Measurements from ENCODE around the gene TBATA.

The TBATA gene, protein sequence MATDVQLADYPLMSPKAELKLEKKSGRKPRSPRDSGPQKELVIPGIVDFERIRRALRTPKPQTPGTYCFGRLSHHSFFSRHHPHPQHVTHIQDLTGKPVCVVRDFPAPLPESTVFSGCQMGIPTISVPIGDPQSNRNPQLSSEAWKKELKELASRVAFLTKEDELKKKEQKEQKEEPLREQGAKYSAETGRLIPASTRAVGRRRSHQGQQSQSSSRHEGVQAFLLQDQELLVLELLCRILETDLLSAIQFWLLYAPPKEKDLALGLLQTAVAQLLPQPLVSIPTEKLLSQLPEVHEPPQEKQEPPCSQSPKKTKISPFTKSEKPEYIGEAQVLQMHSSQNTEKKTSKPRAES

DNA sequence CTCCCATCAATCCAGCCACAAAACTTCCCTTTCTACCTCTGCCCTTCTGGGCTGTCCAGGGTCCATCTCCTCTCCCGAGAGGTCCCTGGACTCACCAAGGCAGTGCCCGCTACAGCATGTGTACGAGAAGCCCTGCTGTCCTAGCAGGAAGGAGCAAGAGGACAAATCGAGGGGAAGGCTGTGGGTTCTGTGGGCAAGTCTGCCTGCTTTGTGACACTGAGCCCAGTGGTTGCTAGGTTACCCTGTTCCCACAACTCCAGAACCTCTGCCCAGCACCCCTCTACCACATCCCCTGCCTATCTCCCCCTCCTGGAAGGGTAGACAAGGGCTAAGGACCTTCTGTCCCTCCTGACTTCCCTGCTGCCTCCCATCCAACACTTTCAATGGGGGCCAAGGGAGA lies at the start of gene TBATA:
TSS of gene TBATA (minus strand) at position 188 of the 400 bp plus-strand sequence. CDS start 1,998 bp downstream, outside the sequence.
- no peak for DNase-seq (ENCODE audit: low spot score in 2 of 2)
- Mint-ChIP-seq H3K4me3 (no peak within 1 kb of the TSS), H3K27ac (ENCODE audit: low read depth) (no peak within 1 kb of the TSS), H3K27me3 (no peaks in the 10 kb centered on the region), H3K9me3 (no peaks in the 10 kb centered on the region), H3K4me1 (no peaks in the 10 kb centered on the region), H3K36me3 (ENCODE audit: insufficient read depth) (no peaks in the 10 kb centered on the region)
- no peak for ATAC-seq (replicated peaks; ENCODE audit: extremely low read depth, poor library complexity, severe bottlenecking)

DNA sequence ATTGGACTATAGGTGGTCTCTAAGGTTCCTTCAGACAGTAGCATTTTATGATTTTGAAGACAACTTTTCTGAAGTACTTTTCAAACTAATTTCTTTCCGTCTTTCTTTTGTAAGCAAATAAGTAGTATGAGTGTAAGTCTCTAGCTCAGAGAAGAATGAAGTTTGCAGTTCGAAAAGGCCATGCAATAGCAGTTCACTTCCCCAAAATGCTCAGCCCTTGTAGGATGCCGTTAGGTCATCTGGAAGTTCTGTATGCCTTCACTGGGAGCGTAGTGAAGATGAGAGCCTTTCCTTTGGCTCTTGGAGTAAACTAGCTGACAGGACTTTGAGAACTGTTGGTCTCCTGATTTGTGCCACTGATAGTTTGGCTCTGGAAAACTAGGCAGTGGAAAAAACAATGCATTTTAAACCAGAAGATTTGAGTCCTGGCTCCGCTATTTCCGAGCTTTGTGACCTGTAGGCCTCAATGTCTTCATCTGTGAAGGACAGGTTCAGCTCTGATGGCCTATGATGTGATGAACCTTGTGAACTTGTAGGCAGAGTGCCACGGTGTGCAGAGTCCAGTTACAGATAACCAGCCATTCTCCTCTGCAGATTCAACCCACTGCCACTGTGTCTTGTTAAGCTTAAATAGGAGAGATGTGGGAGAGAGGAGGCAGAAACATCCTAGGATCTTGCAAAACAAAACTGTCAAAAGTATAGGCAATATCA lies 49.4 kb upstream of the TBATA start:
- Mint-ChIP-seq H3K9me3 (no peaks in the 10 kb centered on the region), H3K4me3 (no peak overlapping the region), H3K36me3 (ENCODE audit: insufficient read depth) (peaks cover 16% of the 10 kb centered on the region), H3K27me3 (no peaks in the 10 kb centered on the region), H3K4me1 (peaks cover 33% of the 10 kb centered on the region), H3K27ac (ENCODE audit: low read depth) (no peak overlapping the region)
- ATAC-seq (replicated peaks; ENCODE audit: extremely low read depth, poor library complexity, severe bottlenecking) (no peak), DNase-seq (ENCODE audit: low spot score in 2 of 2) (no peak)

GRCh38 chr10:70834021-70834420 lies 48.8 kb upstream of the TBATA start:
- Mint-ChIP-seq H3K27me3 (no peaks in the 10 kb centered on the region), H3K27ac (ENCODE audit: low read depth) (no peak overlapping the region), H3K9me3 (no peaks in the 10 kb centered on the region), H3K4me3 (no peak overlapping the region), H3K4me1 (peaks cover 33% of the 10 kb centered on the region), H3K36me3 (ENCODE audit: insufficient read depth) (peaks cover 16% of the 10 kb centered on the region)
- ATAC-seq (replicated peaks; ENCODE audit: extremely low read depth, poor library complexity, severe bottlenecking) (no peak), DNase-seq (ENCODE audit: low spot score in 2 of 2) (no peak)

DNA sequence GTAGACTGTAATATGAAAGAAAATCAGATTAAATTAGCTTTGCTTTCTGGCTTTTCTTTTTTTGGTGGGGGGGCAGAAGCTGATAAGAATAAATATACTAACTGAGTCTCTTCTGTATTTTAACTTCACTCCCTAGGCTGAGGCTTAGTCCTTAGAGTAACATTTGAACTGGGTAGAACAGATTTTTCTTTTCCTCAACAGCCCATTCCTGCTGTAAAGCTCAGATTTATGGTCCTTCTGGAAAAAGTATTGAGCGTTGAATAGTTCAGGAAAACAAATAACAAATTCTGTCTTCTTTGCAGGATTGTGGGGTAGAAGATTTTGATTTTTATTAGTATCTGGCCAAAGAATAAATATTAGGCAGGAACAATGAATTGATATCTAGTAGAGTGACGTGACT lies 48.4 kb upstream of the TBATA start:
- Mint-ChIP-seq H3K27ac (ENCODE audit: low read depth) (no peak overlapping the region), H3K4me3 (no peak overlapping the region), H3K9me3 (no peaks in the 10 kb centered on the region), H3K36me3 (ENCODE audit: insufficient read depth) (peaks cover 16% of the 10 kb centered on the region), H3K4me1 (peaks cover 32% of the 10 kb centered on the region), H3K27me3 (no peaks in the 10 kb centered on the region)
- no peak for ATAC-seq (replicated peaks; ENCODE audit: extremely low read depth, poor library complexity, severe bottlenecking)
- no peak for DNase-seq (ENCODE audit: low spot score in 2 of 2)

GRCh38 chr10:70832852-70833528 lies 47.8 kb upstream of the TBATA start:
- Mint-ChIP-seq H3K36me3 (ENCODE audit: insufficient read depth) (peaks cover 12% of the 10 kb centered on the region), H3K27ac (ENCODE audit: low read depth) (no peak overlapping the region)
- no peak for ATAC-seq (replicated peaks; ENCODE audit: extremely low read depth, poor library complexity, severe bottlenecking)

DNA sequence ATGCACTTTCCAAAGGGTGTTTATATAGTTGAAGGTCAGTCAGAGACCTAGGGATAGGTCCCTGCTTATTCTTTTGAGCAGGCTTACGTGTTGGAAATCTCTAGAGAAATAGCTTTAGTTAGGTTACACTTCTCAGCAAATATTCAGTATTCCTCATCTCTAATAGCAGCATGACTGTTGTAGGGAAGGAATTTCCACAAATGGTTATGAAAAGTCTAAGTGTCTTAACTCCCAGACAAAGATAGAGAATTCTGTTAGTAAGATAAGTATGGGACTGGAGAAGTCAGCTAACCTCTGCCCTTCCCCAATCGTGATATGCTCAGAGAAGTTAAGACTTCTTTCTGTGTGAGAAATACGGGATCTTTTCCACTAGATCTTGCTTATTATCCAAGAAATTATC lies 47.0 kb upstream of the TBATA start:
- peaks cover 10% of the 10 kb centered on the region for H3K36me3 Mint-ChIP-seq (ENCODE audit: insufficient read depth)
- no peaks in the 10 kb centered on the region for H3K27me3 Mint-ChIP-seq
- DNase-seq (ENCODE audit: low spot score in 2 of 2): no peak
- no peak for ATAC-seq (replicated peaks; ENCODE audit: extremely low read depth, poor library complexity, severe bottlenecking)
- peaks cover 32% of the 10 kb centered on the region for H3K4me1 Mint-ChIP-seq
- H3K9me3 Mint-ChIP-seq: no peaks in the 10 kb centered on the region
- no peak overlapping the region for H3K27ac Mint-ChIP-seq (ENCODE audit: low read depth)
- H3K4me3 Mint-ChIP-seq: no peak overlapping the region

More at GRCh38 chr10:70832852-70833528, 47.8 kb upstream of the TBATA start:
- Mint-ChIP-seq H3K4me3 (no peak overlapping the region), H3K4me1 (peaks cover 26% of the 10 kb centered on the region), H3K9me3 (no peaks in the 10 kb centered on the region), H3K27me3 (no peaks in the 10 kb centered on the region)
- DNase-seq (ENCODE audit: low spot score in 2 of 2): no peak

DNA sequence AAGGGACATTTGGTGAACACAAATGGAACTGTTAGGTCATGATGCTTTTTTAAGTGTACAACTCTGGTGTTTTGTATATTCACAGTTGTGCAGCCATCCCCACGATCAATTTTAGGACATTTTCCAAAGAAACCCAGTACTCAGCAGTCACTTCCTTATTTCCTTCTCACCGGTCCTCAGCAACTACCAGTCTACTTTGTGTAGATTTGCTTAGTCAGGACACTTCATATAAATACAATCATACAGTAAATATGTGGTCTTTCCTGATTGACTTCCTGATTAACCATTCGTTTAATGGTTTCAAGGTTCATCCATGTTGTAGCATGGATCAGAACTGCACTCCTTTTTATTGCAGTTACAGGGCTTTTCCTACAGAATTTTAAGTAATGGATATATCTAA lies 45.0 kb upstream of the TBATA start:
- no peak overlapping the region for H3K4me3 Mint-ChIP-seq
- H3K27ac Mint-ChIP-seq (ENCODE audit: low read depth): no peak overlapping the region
- H3K4me1 Mint-ChIP-seq: peaks cover 45% of the 10 kb centered on the region
- H3K27me3 Mint-ChIP-seq: no peaks in the 10 kb centered on the region
- no peak for ATAC-seq (replicated peaks; ENCODE audit: extremely low read depth, poor library complexity, severe bottlenecking)
- no peak for DNase-seq (ENCODE audit: low spot score in 2 of 2)
- no peaks in the 10 kb centered on the region for H3K9me3 Mint-ChIP-seq
- peaks cover 12% of the 10 kb centered on the region for H3K36me3 Mint-ChIP-seq (ENCODE audit: insufficient read depth)

DNA sequence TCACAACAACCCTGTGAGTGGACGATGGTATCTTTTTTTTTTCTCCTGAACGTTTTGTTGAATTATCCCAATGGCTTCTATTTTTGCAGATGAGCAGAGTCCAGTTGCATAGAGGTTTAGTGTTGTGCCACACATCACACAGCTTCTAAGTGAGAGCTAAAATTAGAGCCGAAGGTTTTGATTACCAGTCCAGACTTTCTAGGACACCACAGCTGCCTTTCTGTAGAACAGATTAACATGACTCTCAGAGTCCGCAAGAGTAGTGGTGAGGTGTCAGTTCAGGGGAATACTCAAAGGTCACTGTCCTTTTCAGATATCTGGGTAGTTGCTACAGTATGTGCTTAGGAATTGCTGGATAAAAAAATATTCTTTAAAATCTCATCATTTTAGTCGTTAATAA lies 44.4 kb upstream of the TBATA start:
- Mint-ChIP-seq H3K4me1 (peaks cover 45% of the 10 kb centered on the region), H3K9me3 (no peaks in the 10 kb centered on the region), H3K36me3 (ENCODE audit: insufficient read depth) (peaks cover 16% of the 10 kb centered on the region), H3K27ac (ENCODE audit: low read depth) (no peak overlapping the region), H3K4me3 (no peak overlapping the region), H3K27me3 (no peaks in the 10 kb centered on the region)
- no peak for ATAC-seq (replicated peaks; ENCODE audit: extremely low read depth, poor library complexity, severe bottlenecking)
- no peak for DNase-seq (ENCODE audit: low spot score in 2 of 2)

GRCh38 chr10:70828923-70829322 lies 43.7 kb upstream of the TBATA start:
- ATAC-seq (replicated peaks; ENCODE audit: extremely low read depth, poor library complexity, severe bottlenecking) (no peak), DNase-seq (ENCODE audit: low spot score in 2 of 2) (no peak)
- Mint-ChIP-seq H3K36me3 (ENCODE audit: insufficient read depth) (peaks cover 17% of the 10 kb centered on the region), H3K4me1 (peaks cover 43% of the 10 kb centered on the region), H3K9me3 (no peaks in the 10 kb centered on the region), H3K27ac (ENCODE audit: low read depth) (no peak overlapping the region), H3K27me3 (no peaks in the 10 kb centered on the region), H3K4me3 (no peak overlapping the region)

DNA sequence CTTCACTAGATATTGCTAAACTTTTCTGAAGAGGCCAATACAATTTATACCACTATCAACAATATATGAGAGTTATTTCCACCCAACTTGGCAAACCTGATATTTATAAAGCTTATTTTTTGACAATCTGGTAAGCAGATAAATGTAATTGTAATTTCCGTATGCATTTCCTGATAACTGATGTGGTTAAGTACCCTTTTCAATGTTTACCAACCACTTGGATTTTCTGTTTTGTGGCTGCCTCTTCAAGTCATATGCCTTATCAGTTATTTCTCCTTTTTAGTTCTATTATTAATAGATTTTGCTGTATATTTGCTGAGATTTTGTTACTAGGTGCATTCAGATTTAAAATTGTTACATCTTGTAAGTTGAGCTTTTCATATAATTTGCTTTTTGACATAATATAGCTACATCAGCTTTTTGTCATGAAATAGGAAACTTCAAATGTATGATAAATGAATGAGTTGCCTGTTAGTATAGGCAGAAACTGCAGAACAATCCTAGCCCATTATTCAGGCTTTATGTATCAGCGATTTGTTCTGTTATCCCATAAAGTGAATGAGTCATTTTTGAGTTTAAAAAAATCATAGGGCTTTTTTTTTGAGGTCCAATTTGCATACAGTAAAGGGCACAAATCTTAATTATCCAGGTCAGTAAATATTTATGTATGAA lies 42.0 kb upstream of the TBATA start:
- no peaks in the 10 kb centered on the region for H3K9me3 Mint-ChIP-seq
- H3K36me3 Mint-ChIP-seq (ENCODE audit: insufficient read depth): peaks cover 17% of the 10 kb centered on the region
- H3K4me1 Mint-ChIP-seq: peaks cover 32% of the 10 kb centered on the region
- H3K4me3 Mint-ChIP-seq: no peak overlapping the region
- no peaks in the 10 kb centered on the region for H3K27me3 Mint-ChIP-seq
- no peak overlapping the region for H3K27ac Mint-ChIP-seq (ENCODE audit: low read depth)
- ATAC-seq (replicated peaks; ENCODE audit: extremely low read depth, poor library complexity, severe bottlenecking) (no peak), DNase-seq (ENCODE audit: low spot score in 2 of 2) (no peak)

DNA sequence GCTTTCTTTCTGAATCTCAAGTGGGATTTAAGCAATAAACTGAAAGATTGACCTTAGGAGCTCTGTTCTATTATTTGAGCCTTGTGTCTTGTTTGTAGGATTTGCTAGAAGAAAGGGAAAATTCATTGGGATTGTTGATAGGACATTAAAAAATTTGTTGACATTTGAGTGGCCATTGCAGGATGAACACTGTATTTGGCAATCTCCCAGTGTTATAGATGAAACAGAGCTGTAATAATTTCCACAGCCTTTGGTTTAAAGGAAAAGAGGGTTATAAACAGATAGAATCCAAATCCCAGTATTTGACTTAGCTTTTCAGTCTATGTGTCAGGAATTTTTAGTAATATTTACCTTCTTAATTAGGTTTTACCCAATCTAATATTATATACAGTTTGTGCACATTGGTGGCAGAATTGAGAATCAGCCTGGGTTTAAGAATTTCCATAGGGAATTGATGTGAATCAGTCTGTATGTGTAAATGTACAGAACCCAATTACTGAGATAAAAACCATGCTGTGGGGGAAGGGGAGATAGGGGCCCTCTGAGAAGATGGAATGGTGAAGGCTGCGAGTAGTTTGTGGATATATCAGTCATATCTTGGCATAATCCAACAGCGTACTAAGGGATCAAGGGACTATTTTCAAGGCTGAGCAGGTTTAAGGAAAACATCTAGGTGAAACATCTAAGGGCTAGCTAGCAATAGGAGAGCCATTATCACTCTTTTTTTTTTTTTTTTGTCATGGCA lies 37.1 kb upstream of the TBATA start:
- Mint-ChIP-seq H3K4me1 (peaks cover 53% of the 10 kb centered on the region), H3K9me3 (no peaks in the 10 kb centered on the region)

More for the DNA sequence above, 37.1 kb upstream of the TBATA start:
- ATAC-seq (replicated peaks; ENCODE audit: extremely low read depth, poor library complexity, severe bottlenecking) (no peak), DNase-seq (ENCODE audit: low spot score in 2 of 2) (no peak)
- Mint-ChIP-seq H3K36me3 (ENCODE audit: insufficient read depth) (peaks cover 24% of the 10 kb centered on the region), H3K27me3 (no peaks in the 10 kb centered on the region), H3K27ac (ENCODE audit: low read depth) (no peak overlapping the region), H3K4me3 (no peak overlapping the region)

Measured in central memory CD8-positive, alpha-beta T cell (primary cell).